Measurements from ENCODE around the gene USP40. TPM values are rescaled to one million over a fixed set of nuclear protein-coding genes. Genes with fewer than 3 reads are reported as not detected.
"Not testable (repeated sequence)": the region's sequence is repeated elsewhere in the genome, so short reads cannot be mapped to it uniquely, and the experiment has no call there.

Gene USP40
- total RNA-seq, 3 donors from 2014 or later (not counting 1 experiment from before 2014, with no cell fraction given): 17.4 to 20.6 (median 19.4) TPM

GRCh38 chr2:233588400-233588799 lies 21.8 kb upstream of the USP40 start:
- H3K27me3 ChIP-seq (ENCODE audit: control insufficient read depth, insufficient read depth, low read length): no peaks in the 10 kb centered on the region

GRCh38 chr2:233584210-233584609 lies 17.6 kb upstream of the USP40 start:
- no peaks in the 10 kb centered on the region for H3K27me3 ChIP-seq (ENCODE audit: control insufficient read depth, insufficient read depth, low read length)
- H3K4me1 ChIP-seq (ENCODE audit: control insufficient read depth, insufficient read depth, low read length): no peaks in the 10 kb centered on the region
- H3K27ac ChIP-seq (ENCODE audit: low read length): no peak overlapping the region
- WGBS (ENCODE audit: insufficient coverage): 97% methylated on average over 1 of the region's 1 CpG
- no peaks in the 10 kb centered on the region for H3K9me3 ChIP-seq (ENCODE audit: control insufficient read depth, insufficient read depth, low read length)
- intact Hi-C loops (cut with micrococcal nuclease): no loop called here
- Mint-ChIP-seq H3K27ac (no peak overlapping the region), H3K4me3 (no peak overlapping the region), H3K27me3 (ENCODE audit: low read depth in 2 of 2) (peaks cover 17 to 30% of the 10 kb centered on the region in 2 donors), H3K36me3 (no peaks in the 10 kb centered on the region), H3K4me1 (no peaks in the 10 kb centered on the region), H3K9me3 (no peaks in the 10 kb centered on the region)
- DNase-seq: no peak
- ATAC-seq: no peak
- H3K4me3 ChIP-seq (ENCODE audit: low read length): no peak overlapping the region
- H3K36me3 ChIP-seq (ENCODE audit: control insufficient read depth, insufficient read depth, low read length): no peaks in the 10 kb centered on the region
- no peak for TF ChIP-seq CTCF (IDR thresholded peaks at IDR 0.05)

More at GRCh38 chr2:233588400-233588799, 21.8 kb upstream of the USP40 start:
- no peaks in the 10 kb centered on the region for H3K36me3 ChIP-seq (ENCODE audit: control insufficient read depth, insufficient read depth, low read length)
- intact Hi-C loops (cut with micrococcal nuclease): no loop called here
- H3K9me3 ChIP-seq (ENCODE audit: control insufficient read depth, insufficient read depth, low read length): no peaks in the 10 kb centered on the region
- H3K27me3 Mint-ChIP-seq (ENCODE audit: low read depth in 2 of 2): peaks cover 19 to 31% of the 10 kb centered on the region in 2 donors
- H3K4me3 ChIP-seq (ENCODE audit: low read length): no peak overlapping the region
- H3K9me3 Mint-ChIP-seq: no peaks in the 10 kb centered on the region
- no peaks in the 10 kb centered on the region for H3K4me1 ChIP-seq (ENCODE audit: control insufficient read depth, insufficient read depth, low read length)
- H3K4me3 Mint-ChIP-seq: no peak overlapping the region
- H3K4me1 Mint-ChIP-seq: peaks cover 0 to 5% of the 10 kb centered on the region in 2 donors
- no peak for TF ChIP-seq CTCF (IDR thresholded peaks at IDR 0.05)
- 86% methylated on average over 1 of the region's 2 CpGs for WGBS (ENCODE audit: insufficient coverage)
- no peak for ATAC-seq
- H3K36me3 Mint-ChIP-seq: no peaks in the 10 kb centered on the region
- DNase-seq: no peak
- no peak overlapping the region for H3K27ac ChIP-seq (ENCODE audit: low read length)
- no peak overlapping the region for H3K27ac Mint-ChIP-seq

DNA sequence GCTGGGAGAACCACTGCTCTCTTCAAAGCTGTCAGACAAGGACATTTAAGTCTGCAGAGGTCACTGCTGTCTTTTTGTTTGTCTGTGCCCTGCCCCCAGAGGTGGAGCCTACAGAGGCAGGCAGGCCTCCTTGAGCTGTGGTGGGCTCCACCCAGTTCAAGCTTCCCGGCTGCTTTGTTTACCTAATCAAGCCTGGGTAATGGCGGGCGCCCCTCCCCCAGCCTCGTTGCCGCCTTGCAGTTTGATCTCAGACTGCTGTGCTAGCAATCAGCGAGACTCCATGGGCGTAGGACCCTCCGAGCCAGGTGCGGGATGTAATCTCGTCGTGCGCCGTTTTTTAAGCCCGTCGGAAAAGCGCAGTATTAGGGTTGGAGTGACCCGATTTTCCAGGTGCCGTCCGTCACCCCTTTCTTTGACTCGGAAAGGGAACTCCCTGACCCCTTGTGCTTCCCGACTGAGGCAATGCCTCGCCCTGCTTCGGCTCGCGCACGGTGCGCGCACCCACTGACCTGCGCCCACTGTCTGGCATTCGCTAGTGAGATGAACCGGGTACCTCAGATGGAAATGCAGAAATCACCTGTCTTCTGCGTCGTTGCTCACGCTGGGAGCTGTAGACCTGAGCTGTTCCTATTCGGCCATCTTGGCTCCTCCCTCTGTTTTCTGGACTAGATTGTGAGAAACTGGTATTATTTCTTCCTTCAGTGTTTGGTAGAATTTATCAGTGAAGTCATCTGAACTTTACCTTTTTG lies 16.8 kb upstream of the USP40 start:
- H3K4me3 Mint-ChIP-seq: peak overlapping the region; percentile 65
- H3K27me3 ChIP-seq (ENCODE audit: control insufficient read depth, insufficient read depth, low read length); H3K27ac ChIP-seq (ENCODE audit: low read length); H3K4me1 Mint-ChIP-seq; H3K27ac Mint-ChIP-seq; H3K9me3 ChIP-seq (ENCODE audit: control insufficient read depth, insufficient read depth, low read length); H3K4me3 ChIP-seq (ENCODE audit: low read length); DNase-seq; intact Hi-C loops (cut with micrococcal nuclease); H3K36me3 Mint-ChIP-seq; H3K36me3 ChIP-seq (ENCODE audit: control insufficient read depth, insufficient read depth, low read length); ATAC-seq; H3K9me3 Mint-ChIP-seq; H3K4me1 ChIP-seq (ENCODE audit: control insufficient read depth, insufficient read depth, low read length): not testable (repeated sequence)
- WGBS (ENCODE audit: insufficient coverage): 92% methylated on average over 34 of the region's 35 CpGs
- H3K27me3 Mint-ChIP-seq (ENCODE audit: low read depth in 2 of 2): peaks cover 17 to 22% of the 10 kb centered on the region in 2 donors

GRCh38 chr2:233577341-233577740 lies 10.8 kb upstream of the USP40 start:
- H3K27me3 Mint-ChIP-seq (ENCODE audit: low read depth in 2 of 2): peaks cover 2 to 11% of the 10 kb centered on the region in 2 donors
- H3K36me3 Mint-ChIP-seq; H3K4me3 Mint-ChIP-seq; H3K27ac Mint-ChIP-seq; H3K36me3 ChIP-seq (ENCODE audit: control insufficient read depth, insufficient read depth, low read length); H3K4me1 Mint-ChIP-seq; H3K4me3 ChIP-seq (ENCODE audit: low read length); DNase-seq; ATAC-seq; H3K9me3 Mint-ChIP-seq; H3K27ac ChIP-seq (ENCODE audit: low read length); H3K4me1 ChIP-seq (ENCODE audit: control insufficient read depth, insufficient read depth, low read length); intact Hi-C loops (cut with micrococcal nuclease); H3K9me3 ChIP-seq (ENCODE audit: control insufficient read depth, insufficient read depth, low read length); H3K27me3 ChIP-seq (ENCODE audit: control insufficient read depth, insufficient read depth, low read length): not testable (repeated sequence)
- WGBS (ENCODE audit: insufficient coverage): 33% methylated on average over 3 of the region's 5 CpGs

Measured in natural killer cell (primary cell).